HG02763 (cell line): ENCODE measurements around the gene UBE2R2.
"Not testable (repeated sequence)": the region's sequence is repeated elsewhere in the genome, so short reads cannot be mapped to it uniquely, and the experiment has no call there.

ENCODE experiments used
- ATAC-seq: cut with Tn5 transposase; IDR thresholded peaks from one replicate; pipeline ENCODE4 v1.9.1; 2021; ENCODE audit warnings: mild to moderate bottlenecking, moderate library complexity; ENCODE audit not compliant: unreplicated experiment

The UBE2R2 gene

DNA sequence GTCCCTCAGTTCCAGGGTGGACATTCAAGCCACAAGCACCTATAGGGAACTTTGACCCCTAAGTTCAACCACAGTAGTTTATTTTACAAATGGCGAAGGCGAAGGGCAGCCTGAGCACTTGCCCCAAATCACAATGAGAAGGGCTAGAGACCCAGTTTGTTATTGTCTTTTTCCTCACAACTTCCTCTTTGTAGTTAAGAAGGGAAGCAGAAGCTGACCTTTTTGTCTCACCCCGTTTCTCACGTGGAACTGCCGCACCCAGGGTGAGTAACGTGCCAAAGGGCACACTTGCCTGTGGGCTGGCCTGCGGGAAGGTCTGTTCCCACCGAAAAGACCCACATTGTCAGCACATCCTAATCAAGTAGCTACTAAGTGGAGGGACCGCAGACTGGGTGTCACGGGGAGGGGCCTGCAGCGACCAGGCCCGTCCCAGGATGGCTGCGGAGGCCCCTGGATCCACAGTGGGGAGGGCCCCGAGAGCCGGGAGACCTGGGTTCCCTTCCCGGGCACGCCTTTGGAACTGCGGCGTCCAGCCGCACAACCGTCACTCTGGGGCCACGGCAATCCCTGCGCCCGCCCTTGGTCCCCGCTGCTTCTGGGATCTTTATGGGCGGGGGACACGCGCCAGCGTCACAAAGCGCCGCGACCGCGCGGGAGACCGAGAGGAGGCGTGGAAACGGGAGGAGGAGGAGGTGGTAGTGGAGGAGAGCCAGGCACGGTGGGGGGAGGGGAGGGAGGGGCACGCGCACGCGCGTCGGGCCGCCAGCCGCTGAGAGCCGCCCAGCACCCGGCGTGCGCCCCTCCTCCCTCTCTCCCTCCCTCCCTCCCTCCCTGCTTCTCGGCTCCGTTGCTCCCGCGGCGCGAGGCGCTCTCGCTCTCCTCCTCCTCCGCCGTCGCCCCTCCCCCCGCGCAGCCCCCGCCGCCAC is at the start of gene UBE2R2:
Gene UBE2R2, plus strand, starts transcription at position 834 of the 926 bp plus-strand sequence. CDS start 598 bp downstream, outside the sequence.
- ATAC-seq = peak; percentile 68

DNA sequence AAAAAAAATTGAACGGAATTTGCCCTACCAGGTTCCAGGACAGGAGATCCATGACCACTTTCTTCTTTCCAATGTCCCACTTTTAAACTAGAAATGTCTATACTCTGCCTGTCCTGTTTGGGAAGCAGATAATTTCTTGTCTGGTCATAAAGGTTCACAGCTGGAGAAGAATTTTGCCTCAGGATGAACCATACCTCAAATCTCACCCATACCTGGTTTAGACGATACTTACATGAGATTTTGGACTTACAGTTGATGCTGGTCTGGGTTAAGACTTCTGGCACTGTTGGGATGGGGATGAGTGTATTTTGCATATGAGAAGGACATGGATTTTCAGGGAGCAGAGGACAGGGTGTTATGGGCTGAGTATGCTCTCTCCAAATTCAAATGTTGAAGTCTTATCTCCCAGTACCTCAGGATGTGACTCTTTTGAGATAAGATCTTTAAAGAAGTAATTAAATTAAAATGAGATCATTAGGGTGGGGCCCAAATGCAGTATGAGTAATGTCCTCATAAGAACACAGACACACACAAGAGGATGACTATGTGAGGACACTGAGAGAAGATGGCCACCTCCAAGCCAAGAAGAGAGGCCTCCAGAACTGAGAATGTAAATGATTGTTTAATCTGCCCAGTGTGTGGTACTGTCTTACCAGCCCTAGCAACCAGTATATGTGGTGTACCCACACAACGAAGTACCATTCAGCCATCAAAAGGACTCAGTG is 46.6 kb upstream of the UBE2R2 start:
- ATAC-seq = not testable (repeated sequence)

GRCh38 chr9:33773135-33773534 is 43.8 kb upstream of the UBE2R2 start:
- ATAC-seq = not testable (repeated sequence)

DNA sequence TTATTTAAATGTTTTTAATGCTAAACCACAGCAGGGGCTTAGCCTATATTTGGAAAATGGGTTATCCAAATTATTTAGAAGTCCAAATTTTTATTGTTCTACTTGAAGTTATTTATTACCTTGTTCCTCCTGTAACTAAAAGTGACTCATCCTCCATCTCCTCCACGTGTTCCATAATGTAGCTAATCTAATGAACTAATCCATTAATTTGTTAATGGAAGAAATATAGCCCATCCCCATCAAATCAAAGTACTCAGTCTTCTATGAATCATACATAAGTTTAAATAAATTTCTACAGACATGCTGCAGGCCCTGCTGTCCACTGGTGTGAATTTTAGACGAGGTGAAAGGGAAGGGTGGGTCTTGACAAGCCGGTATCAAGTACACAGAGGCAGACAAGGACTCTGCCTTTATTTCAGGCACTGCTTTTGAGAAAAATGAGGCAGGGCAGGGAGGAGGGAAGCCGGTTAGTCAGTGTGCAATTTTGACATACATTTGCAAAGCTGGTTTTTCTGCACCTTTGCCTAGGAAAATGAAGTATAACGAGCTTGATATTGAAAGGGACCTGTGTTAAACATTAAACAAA is 42.8 kb upstream of the UBE2R2 start:
- not testable (repeated sequence) for ATAC-seq

GRCh38 chr9:33776578-33776977 is 40.4 kb upstream of the UBE2R2 start:
- ATAC-seq = no peak

DNA sequence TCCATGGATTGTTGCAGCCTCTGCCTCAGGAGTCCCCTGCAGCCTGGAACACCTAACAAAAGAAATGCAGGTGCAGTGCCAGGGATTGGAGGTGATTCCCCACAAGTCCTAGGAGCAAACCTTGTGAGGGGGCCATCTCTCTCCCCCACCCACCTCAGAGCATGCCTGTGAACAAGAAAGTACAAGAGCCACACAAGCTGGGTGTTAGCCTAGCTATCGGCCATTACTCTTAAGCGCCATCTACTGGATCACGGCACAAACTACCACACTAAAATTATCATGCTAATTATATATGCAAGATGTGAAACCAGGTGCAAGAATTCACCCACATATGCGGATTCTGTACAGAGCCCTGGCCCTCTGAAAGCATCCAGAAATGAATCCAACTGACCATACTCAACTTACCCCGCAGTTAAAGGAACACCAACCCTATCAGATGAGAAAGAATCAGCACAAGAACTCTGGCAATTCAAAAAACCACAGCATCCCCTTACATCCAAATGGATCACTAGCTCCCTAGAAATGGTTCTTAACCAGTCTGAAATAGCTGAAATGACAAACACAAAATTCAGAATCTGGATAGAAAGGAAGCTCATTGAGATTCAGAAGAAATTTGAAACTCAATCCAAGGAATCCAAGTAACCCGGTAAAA is 38.1 kb upstream of the UBE2R2 start:
- ATAC-seq = peak; percentile 63

GRCh38 chr9:33780276-33780675 is 36.7 kb upstream of the UBE2R2 start:
- ATAC-seq = no peak

DNA sequence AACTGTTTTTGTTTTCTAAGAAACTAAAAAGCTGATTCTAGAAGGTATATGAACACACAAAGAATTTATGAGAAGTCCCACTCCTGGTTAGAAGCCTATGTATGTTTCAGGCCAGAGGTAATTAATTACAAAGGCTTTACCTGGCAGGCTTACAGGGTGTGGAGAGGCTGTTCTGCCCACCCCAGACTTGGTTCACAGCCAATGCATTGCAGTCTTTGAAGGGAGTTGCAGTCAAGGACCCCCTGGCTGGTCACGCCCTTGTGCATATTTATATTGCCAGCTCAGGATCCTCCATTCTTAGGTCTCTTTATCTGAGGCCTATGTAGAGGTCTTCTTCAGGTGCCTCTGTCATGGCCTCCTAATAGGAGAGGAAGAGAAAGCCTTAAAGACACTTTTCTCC is 35.2 kb upstream of the UBE2R2 start:
- no peak for ATAC-seq

- no peak for ATAC-seq
Measured at GRCh38 chr9:33782395-33783152, 34.4 kb upstream of the UBE2R2 start.

GRCh38 chr9:33785914-33786313 is 31.0 kb upstream of the UBE2R2 start:
- no peak for ATAC-seq

DNA sequence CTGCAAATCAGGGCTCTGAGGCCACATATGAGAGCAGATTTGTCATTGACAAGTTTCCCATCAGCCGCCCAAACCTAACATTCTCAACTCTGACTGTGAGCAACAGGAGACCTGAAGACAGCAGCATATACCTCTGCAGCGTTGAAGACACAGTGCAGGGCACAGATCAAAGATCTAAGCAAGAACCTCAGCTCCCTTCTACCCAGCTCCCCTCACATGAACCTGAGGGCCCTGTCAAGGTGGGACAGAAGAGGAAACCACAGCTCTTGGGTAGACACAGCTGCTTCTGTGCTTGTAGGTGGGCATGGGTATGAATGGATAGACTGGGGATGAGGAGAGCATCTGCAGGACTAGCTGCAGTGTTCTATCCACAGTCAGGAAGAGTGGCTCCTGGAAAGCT is 30.3 kb upstream of the UBE2R2 start:
- no peak for ATAC-seq

- no peak for ATAC-seq
Measured at GRCh38 chr9:33787839-33788238, 29.1 kb upstream of the UBE2R2 start.

DNA sequence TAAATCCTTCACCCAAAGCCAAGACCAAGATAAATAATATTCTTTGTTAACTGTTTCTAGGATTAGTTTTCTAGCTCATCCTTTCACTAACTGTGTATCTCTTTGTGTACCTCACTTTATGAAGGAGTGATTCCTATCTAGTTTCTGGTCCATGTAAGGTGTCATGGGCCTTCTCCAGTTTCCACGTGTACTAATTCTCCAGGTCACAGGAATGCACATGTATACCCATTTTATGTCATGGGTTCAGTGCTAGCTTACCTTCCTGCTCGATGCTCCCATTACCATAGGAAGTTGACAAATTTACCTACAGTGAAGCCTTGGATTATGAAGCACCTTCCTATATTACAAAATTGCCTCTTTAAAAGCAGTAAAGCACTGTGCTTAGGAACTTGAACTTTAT is 27.5 kb upstream of the UBE2R2 start:
- not testable (repeated sequence) for ATAC-seq

DNA sequence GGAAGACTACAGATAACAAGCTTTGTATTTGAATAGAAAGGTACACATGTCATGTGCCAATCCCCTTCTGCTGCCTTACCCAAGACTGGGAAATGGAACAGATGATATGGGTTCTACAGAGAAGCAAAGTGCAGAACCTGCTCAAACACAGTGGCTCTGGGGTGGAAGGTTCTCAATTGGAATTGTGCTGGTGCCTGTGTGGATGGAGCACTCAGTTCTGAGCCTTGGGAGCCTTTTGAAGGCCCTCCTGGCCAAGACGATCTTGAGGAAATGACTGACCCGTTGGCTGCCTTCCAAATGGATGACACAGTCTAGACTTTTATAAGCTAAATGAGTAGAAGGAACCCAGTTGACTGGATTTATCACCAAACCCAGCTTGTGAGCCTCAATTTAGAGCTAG is 25.8 kb upstream of the UBE2R2 start:
- no peak for ATAC-seq

- ATAC-seq = not testable (repeated sequence)
Measured at GRCh38 chr9:33793496-33793895, 23.5 kb upstream of the UBE2R2 start.

DNA sequence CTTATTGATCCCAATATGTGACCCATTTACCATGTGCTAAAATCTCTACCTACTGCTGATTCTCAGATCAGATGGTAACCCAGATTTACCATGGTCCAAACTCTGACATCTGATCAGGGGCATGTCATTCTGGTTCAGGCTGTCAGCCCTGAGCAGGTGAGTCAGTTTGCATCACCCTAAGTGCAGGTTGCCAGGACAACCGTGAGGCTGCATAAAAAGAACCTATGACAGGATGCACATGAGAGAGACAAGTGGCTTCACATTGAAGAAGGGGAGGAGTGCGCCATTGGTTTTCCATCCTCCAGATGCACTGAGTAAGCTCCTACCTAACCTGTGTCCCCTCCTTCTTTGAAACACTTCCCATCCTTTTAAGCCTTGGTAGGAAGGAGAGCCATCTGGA is 22.4 kb upstream of the UBE2R2 start:
- ATAC-seq = no peak

GRCh38 chr9:33795281-33795680 is 21.7 kb upstream of the UBE2R2 start, which contains the start of gene PRSS3:
PRSS3 (plus strand) TSS chr9:33795561; CDS start chr9:33795574, 13 bp downstream.
- no peak for ATAC-seq

GRCh38 chr9:33795819-33796218 is 21.1 kb upstream of the UBE2R2 start:
- no peak for ATAC-seq

- not testable (repeated sequence) for ATAC-seq
Measured at GRCh38 chr9:33796679-33797078, 20.3 kb upstream of the UBE2R2 start.

GRCh38 chr9:33797837-33798236 is 19.1 kb upstream of the UBE2R2 start:
- no peak for ATAC-seq
